ENCODE results near the gene HINT3.
"Not testable (repeated sequence)": the region's sequence is repeated elsewhere in the genome, so short reads cannot be mapped to it uniquely, and the experiment has no call there.

DNA sequence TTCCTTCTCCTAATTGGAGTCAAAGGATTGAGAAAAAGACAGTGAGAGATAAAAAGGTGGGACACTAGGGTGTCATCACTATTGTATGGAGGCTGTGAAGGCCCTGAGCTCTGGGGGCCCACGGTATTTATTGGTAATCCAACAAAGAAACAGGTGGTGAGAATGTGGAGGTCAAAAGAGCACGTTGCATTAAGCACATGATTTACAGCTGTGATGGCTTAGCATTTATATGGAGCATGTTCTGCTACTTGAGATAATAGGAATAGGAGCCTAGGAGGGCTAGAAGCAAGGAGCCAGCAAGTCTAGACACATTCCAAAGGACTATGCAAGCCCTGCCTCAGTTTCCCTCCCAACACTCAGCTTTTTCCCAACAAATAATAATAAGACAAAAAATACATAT lies 44.1 kb upstream of the HINT3 start:
- TF ChIP-seq, protein P1, sequence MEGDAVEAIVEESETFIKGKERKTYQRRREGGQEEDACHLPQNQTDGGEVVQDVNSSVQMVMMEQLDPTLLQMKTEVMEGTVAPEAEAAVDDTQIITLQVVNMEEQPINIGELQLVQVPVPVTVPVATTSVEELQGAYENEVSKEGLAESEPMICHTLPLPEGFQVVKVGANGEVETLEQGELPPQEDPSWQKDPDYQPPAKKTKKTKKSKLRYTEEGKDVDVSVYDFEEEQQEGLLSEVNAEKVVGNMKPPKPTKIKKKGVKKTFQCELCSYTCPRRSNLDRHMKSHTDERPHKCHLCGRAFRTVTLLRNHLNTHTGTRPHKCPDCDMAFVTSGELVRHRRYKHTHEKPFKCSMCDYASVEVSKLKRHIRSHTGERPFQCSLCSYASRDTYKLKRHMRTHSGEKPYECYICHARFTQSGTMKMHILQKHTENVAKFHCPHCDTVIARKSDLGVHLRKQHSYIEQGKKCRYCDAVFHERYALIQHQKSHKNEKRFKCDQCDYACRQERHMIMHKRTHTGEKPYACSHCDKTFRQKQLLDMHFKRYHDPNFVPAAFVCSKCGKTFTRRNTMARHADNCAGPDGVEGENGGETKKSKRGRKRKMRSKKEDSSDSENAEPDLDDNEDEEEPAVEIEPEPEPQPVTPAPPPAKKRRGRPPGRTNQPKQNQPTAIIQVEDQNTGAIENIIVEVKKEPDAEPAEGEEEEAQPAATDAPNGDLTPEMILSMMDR (IDR thresholded peaks at IDR 0.05): not testable (repeated sequence)
- TF ChIP-seq ZFX (IDR thresholded peaks at IDR 0.05; ENCODE audit: borderline replicate concordance): not testable (repeated sequence)
